ENCODE data around the gene C14orf132. TPM values are rescaled to one million over a fixed set of nuclear protein-coding genes. Genes with fewer than 3 reads are reported as not detected.

C14orf132 gene
- total and polyA plus RNA-seq, 9 of the 15 experiments (the other 6 are each of a cell fraction or from before 2014, with no cell fraction given), result not detected

DNA sequence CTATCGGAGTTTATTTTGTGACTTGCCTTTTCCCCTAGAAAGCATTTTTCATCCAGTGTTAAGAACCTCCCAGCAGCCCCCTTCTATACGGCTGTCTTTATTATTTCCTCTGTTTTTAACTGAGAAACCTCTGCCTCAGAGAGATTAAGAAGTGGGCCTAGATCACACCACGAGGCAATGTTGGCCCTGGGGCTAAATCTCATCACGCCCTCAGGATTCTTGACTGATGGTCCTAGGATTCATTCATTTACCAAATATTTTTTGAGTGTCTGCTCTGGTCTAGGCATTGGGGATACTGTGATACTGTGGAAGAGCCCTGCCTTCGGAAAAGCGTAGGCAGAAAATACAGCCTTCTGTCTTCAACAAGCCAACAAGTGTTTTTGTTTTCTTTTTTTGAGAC lies 42.1 kb downstream of the C14orf132 start:
- POLR2A ChIA-PET, result no interaction called here
- H3K27me3 ChIP-seq (ENCODE audit: control insufficient read depth in 2 of 2, insufficient read depth in 2 of 2, low read length in 2 of 2), result peaks cover 0 to 17% of the 10 kb centered on the region in 2 experiments; a peak in 2 of 5 replicates
- H3K79me2 ChIP-seq (ENCODE audit: control insufficient read depth, insufficient read depth, low read length), result no peaks in the 10 kb centered on the region
- no peak overlapping the region for H2AFZ ChIP-seq (ENCODE audit: low read depth, low read length)
- no peak overlapping the region for H3K4me2 ChIP-seq (ENCODE audit: insufficient read depth, low read length)
- CTCF ChIA-PET (ENCODE audit: low intra/inter-chr PET ratio), result no interaction called here
- H4K20me1 ChIP-seq (replicated peaks; ENCODE audit: control insufficient read depth, insufficient read depth, low read length), result no peaks in the 10 kb centered on the region
- FAIRE-seq (no peak), ATAC-seq (no peak), DNase-seq (ENCODE audit: extremely low read depth in 1 of 4, low spot score in 3 of 4) (no peak)
- no peak overlapping the region for H3K9ac ChIP-seq (ENCODE audit: insufficient read depth in 1 of 2, low read depth in 2 of 2, low read length in 2 of 2)
- no peak for TF ChIP-seq RFX5 (IDR thresholded peaks at IDR 0.05; ENCODE audit: low read depth, low read length)
- no peak for TF ChIP-seq TAF7 (tag; IDR thresholded peaks at IDR 0.05)
- no peak for TF ChIP-seq MCM5 (IDR thresholded peaks at IDR 0.05; ENCODE audit: low read depth)
- TF ChIP-seq MBD2 (IDR thresholded peaks at IDR 0.05; ENCODE audit: borderline replicate concordance, low read depth), result no peak
- TF ChIP-seq, protein P1, sequence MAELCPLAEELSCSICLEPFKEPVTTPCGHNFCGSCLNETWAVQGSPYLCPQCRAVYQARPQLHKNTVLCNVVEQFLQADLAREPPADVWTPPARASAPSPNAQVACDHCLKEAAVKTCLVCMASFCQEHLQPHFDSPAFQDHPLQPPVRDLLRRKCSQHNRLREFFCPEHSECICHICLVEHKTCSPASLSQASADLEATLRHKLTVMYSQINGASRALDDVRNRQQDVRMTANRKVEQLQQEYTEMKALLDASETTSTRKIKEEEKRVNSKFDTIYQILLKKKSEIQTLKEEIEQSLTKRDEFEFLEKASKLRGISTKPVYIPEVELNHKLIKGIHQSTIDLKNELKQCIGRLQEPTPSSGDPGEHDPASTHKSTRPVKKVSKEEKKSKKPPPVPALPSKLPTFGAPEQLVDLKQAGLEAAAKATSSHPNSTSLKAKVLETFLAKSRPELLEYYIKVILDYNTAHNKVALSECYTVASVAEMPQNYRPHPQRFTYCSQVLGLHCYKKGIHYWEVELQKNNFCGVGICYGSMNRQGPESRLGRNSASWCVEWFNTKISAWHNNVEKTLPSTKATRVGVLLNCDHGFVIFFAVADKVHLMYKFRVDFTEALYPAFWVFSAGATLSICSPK (IDR thresholded peaks at IDR 0.05; ENCODE audit: borderline replicate concordance), result no peak
- TF ChIP-seq, protein P2, sequence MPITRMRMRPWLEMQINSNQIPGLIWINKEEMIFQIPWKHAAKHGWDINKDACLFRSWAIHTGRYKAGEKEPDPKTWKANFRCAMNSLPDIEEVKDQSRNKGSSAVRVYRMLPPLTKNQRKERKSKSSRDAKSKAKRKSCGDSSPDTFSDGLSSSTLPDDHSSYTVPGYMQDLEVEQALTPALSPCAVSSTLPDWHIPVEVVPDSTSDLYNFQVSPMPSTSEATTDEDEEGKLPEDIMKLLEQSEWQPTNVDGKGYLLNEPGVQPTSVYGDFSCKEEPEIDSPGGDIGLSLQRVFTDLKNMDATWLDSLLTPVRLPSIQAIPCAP (CRISPR knock-in tag; IDR thresholded peaks at IDR 0.05; ENCODE audit: borderline replicate concordance), result no peak
- TF ChIP-seq POLR3A (IDR thresholded peaks at IDR 0.05; ENCODE audit: borderline replicate concordance, extremely low read depth, insufficient read depth, insufficient read length), result no peak
- TF ChIP-seq ARID1B (IDR thresholded peaks at IDR 0.05), result no peak
- no peak overlapping the region for H3K27ac ChIP-seq (ENCODE audit: extremely low read depth, low read depth, low read length)
- no peaks in the 10 kb centered on the region; a peak in 1 of 5 replicates for H3K4me1 ChIP-seq (replicated peaks in 1 of 2; ENCODE audit: control insufficient read depth in 2 of 2, insufficient read depth in 2 of 2, low read length in 2 of 2)
- 6% methylated on average over 5 of the region's 6 CpGs for WGBS (ENCODE audit: insufficient coverage, low coverage, missing lambda C conversion rate)
- H3K9me3 ChIP-seq (replicated peaks; ENCODE audit: control insufficient read depth, insufficient read depth, low read depth, low read length), result no peaks in the 10 kb centered on the region
- no peaks in the 10 kb centered on the region for H3K36me3 ChIP-seq (ENCODE audit: control insufficient read depth, insufficient read depth, low read length)
- in situ Hi-C loops (cut with MboI), result no loop called here
- intact Hi-C loops (cut with micrococcal nuclease), result no loop called here
- no TSS peak for BruUV-seq (replicated peaks)
- no peak overlapping the region for H3K4me3 ChIP-seq
- no peaks in the 10 kb centered on the region for H3K9me1 ChIP-seq (ENCODE audit: control insufficient read depth, insufficient read depth, low read length)
